Vagina (tissue), 2 donors: ENCODE results near the gene EVX2. TPM values are rescaled to one million over a fixed set of nuclear protein-coding genes. Genes with fewer than 3 reads are reported as not detected.

Experiments used
- DNase-seq, 2 donors: peaks; one replicate each; pipeline ENCODE4 v3.0.0-alpha.2; 2017; ENCODE audit errors: extremely low spot score in 2 of 2
- H3K27ac ChIP-seq: fragments of 200-600 bp; sonication (generic); one replicate; pipeline ENCODE4 v1.5.1; 2019
- H3K27me3 ChIP-seq: fragments of 200-600 bp; sonication (generic); one replicate; pipeline ENCODE4 v1.5.1; 2019
- H3K36me3 ChIP-seq, 2 donors: fragments of 200-600 bp; sonication (generic); one replicate each; pipeline ENCODE4 v1.5.1; 2017 to 2019
- H3K4me1 ChIP-seq: fragments of 200-600 bp; sonication (generic); one replicate; pipeline ENCODE4 v1.5.1; 2019
- H3K4me3 ChIP-seq, 2 donors: fragments of 200-600 bp; sonication (generic); 1 replicate in 1 of 2; 2 replicates in 1 of 2; pipeline ENCODE4 v1.5.1; 2016 to 2019
- H3K9me3 ChIP-seq: fragments of 200-600 bp; sonication (generic); one replicate; pipeline ENCODE4 v1.5.1; 2019
- CTCF ChIP-seq, 3 experiments: fragments of 450-650 bp in 2 of 3; fragments of 200-600 bp in 1 of 3; sonication (generic) in 1 of 3; IDR thresholded peaks; one replicate each; pipeline ENCODE4 v1.5.1; 2017 to 2019; ENCODE audit warnings: antibody characterized with exemption in 3 of 3, mild to moderate bottlenecking in 2 of 3, moderate library complexity in 2 of 3
- POLR2A ChIP-seq, 2 donors: fragments of 450-650 bp; IDR thresholded peaks; one replicate each; pipeline ENCODE4 v1.6.1; 2017; ENCODE audit warnings: antibody characterized with exemption in 2 of 2, mild to moderate bottlenecking in 2 of 2, moderate library complexity in 2 of 2
- POLR2AphosphoS5 ChIP-seq, 2 donors: sonication (generic); formaldehyde crosslinking; IDR thresholded peaks; one replicate each; pipeline ENCODE4 v1.9.0; 2017; ENCODE audit warnings: antibody characterized with exemption in 2 of 2, mild to moderate bottlenecking in 2 of 2, low read depth in 1 of 2; ENCODE audit not compliant: insufficient read depth in 1 of 2
- intact Hi-C: fragments of 100-400 bp; cut with DNase I; formaldehyde crosslinking; loops from one replicate; pipeline ENCODE4 v1.15.1; 2023
- total RNA-seq: library from RNA; depleted of rRNA; stranded (reverse); fragments of >200 nt; gene quantifications from one replicate; pipeline ENCODE4 v1.2.3, GENCODE V29; 2016

Gene EVX2
- total RNA-seq, 1 donor from 2014 or later, result 0.98 TPM

- intact Hi-C loops, result no loop called here
- no peak for DNase-seq
- H3K27ac ChIP-seq, result peak overlapping the region; percentile 76
- TF ChIP-seq POLR2AphosphoS5 (IDR thresholded peaks at IDR 0.05; ENCODE audit: insufficient read depth in 1 of 2, low read depth in 1 of 2) (no peak), CTCF (IDR thresholded peaks at IDR 0.05) (no peak), POLR2A (IDR thresholded peaks at IDR 0.05) (no peak)
- no peaks in the 10 kb centered on the region for H3K9me3 ChIP-seq
- H3K36me3 ChIP-seq, result peaks cover 0 to 7% of the 10 kb centered on the region in 2 donors
- H3K4me1 ChIP-seq, result peaks cover 24% of the 10 kb centered on the region
- H3K4me3 ChIP-seq, result peak overlapping the region; percentile 15 to 40
- no peaks in the 10 kb centered on the region for H3K27me3 ChIP-seq
Observed at GRCh38 chr2:176117823-176118371, 34.1 kb upstream of the EVX2 start.

GRCh38 chr2:176117162-176117822 is 33.5 kb upstream of the EVX2 start:
- no peak for TF ChIP-seq POLR2A (IDR thresholded peaks at IDR 0.05)
- TF ChIP-seq POLR2AphosphoS5 (IDR thresholded peaks at IDR 0.05; ENCODE audit: insufficient read depth in 1 of 2, low read depth in 1 of 2), result no peak
- TF ChIP-seq CTCF (IDR thresholded peaks at IDR 0.05), result no peak

GRCh38 chr2:176115883-176116813 is 32.4 kb upstream of the EVX2 start, which contains the start of gene HOXD10:
Gene HOXD10 (plus strand): TSS chr2:176116778. CDS start chr2:176116834, 56 bp downstream.
- TF ChIP-seq CTCF (IDR thresholded peaks at IDR 0.05) (no peak), POLR2AphosphoS5 (IDR thresholded peaks at IDR 0.05; ENCODE audit: insufficient read depth in 1 of 2, low read depth in 1 of 2) (peak; percentile 34 to 51), POLR2A (IDR thresholded peaks at IDR 0.05) (no peak)
- H3K27ac ChIP-seq, result peak within 1 kb of the TSS; percentile 76
- H3K27me3 ChIP-seq, result no peaks in the 10 kb centered on the region
- peaks cover 0 to 7% of the 10 kb centered on the region in 2 donors for H3K36me3 ChIP-seq
- no peaks in the 10 kb centered on the region for H3K9me3 ChIP-seq
- DNase-seq, result no peak
- peaks cover 35% of the 10 kb centered on the region for H3K4me1 ChIP-seq
- intact Hi-C loops, result no loop called here
- peak within 1 kb of the TSS; percentile 30 to 40 for H3K4me3 ChIP-seq

More at GRCh38 chr2:176117162-176117822, 33.5 kb upstream of the EVX2 start:
- peaks cover 0 to 7% of the 10 kb centered on the region in 2 donors for H3K36me3 ChIP-seq
- H3K4me3 ChIP-seq, result peak overlapping the region; percentile 15 to 40
- H3K9me3 ChIP-seq, result no peaks in the 10 kb centered on the region
- peak overlapping the region; percentile 76 for H3K27ac ChIP-seq
- no peaks in the 10 kb centered on the region for H3K27me3 ChIP-seq
- intact Hi-C loops, result no loop called here
- no peak for DNase-seq
- peaks cover 24% of the 10 kb centered on the region for H3K4me1 ChIP-seq

GRCh38 chr2:176114930-176115625 is 31.3 kb upstream of the EVX2 start:
- Histone ChIP-seq H3K27me3 (no peaks in the 10 kb centered on the region), H3K36me3 (peaks cover 0 to 7% of the 10 kb centered on the region in 2 donors)
- intact Hi-C loops, result no loop called here

More at GRCh38 chr2:176114930-176115625, 31.3 kb upstream of the EVX2 start:
- Histone ChIP-seq H3K9me3 (no peaks in the 10 kb centered on the region), H3K4me1 (peaks cover 45% of the 10 kb centered on the region), H3K27ac (no peak overlapping the region), H3K4me3 (no peak overlapping the region)
- DNase-seq, result no peak
- TF ChIP-seq CTCF (IDR thresholded peaks at IDR 0.05), result no peak
